OCI-LY3 (cell line): ENCODE data around the gene GIPC2.

Source experiments
- H2AFZ ChIP-seq: fragments of 200-600, 300-600 bp; shearing (Covaris generic); 2 replicates; pipeline ENCODE4 v1.6.0; 2014; ENCODE audit warnings: antibody characterized with exemption, low read depth, low read length
- H3K27ac ChIP-seq: fragments of 200-600, 300-600 bp; sonication (generic); 2 replicates; pipeline ENCODE4 v1.5.1; 2014; ENCODE audit warnings: mild to moderate bottlenecking, low read length, moderate library complexity, mixed read lengths
- H3K27me3 ChIP-seq: fragments of 200-600, 300-600 bp; sonication (generic); 2 replicates; pipeline ENCODE4 v1.6.1; 2014; ENCODE audit warnings: low read depth, low read length, mixed read lengths
- H3K36me3 ChIP-seq: fragments of 200-600, 300-600 bp; sonication (generic); replicated peaks from 2 replicates; pipeline ENCODE3; 2014; ENCODE audit warnings: low read depth, low read length, mixed read lengths
- H3K4me1 ChIP-seq: fragments of 300-600, 200-600 bp; sonication (generic); 2 replicates; pipeline ENCODE4 v1.6.1; 2014; ENCODE audit warnings: low read length, mixed read lengths
- H3K4me2 ChIP-seq: fragments of 200-600, 300-600 bp; sonication (generic); 2 replicates; pipeline ENCODE4 v1.6.1; 2014; ENCODE audit warnings: low read length, mixed read lengths
- H3K4me3 ChIP-seq: fragments of 300-600, 200-600 bp; sonication (generic); 2 replicates; pipeline ENCODE4 v1.5.1; 2014; ENCODE audit warnings: antibody characterized with exemption, mild to moderate bottlenecking, low read length, moderate library complexity
- H3K79me2 ChIP-seq: fragments of 300-600, 200-600 bp; shearing (Covaris generic); 2 replicates; pipeline ENCODE4 v1.6.1; 2014; ENCODE audit warnings: mild to moderate bottlenecking, low read length, mixed read lengths
- H3K9ac ChIP-seq: fragments of 300-600, 200-600 bp; shearing (Covaris generic); 2 replicates; pipeline ENCODE4 v1.6.0; 2014; ENCODE audit warnings: mild to moderate bottlenecking, low read length, moderate library complexity
- H3K9me3 ChIP-seq: fragments of 200-600, 300-600 bp; shearing (Covaris generic); 2 replicates; pipeline ENCODE4 v1.6.1; 2014; ENCODE audit warnings: low read length, mixed read lengths; ENCODE audit not compliant: insufficient read depth
- H4K20me1 ChIP-seq: fragments of 200-600, 300-600 bp; sonication (generic); 2 replicates; pipeline ENCODE4 v1.6.1; 2016; ENCODE audit warnings: low read length, mixed read lengths; ENCODE audit not compliant: insufficient read depth
- EZH2phosphoT487 ChIP-seq: fragments of 200-600 bp; shearing (Covaris generic); IDR thresholded peaks from 2 replicates; pipeline ENCODE4 v1.6.1; 2018; ENCODE audit warnings: antibody characterized with exemption, mixed run types, low read depth
- TF ChIP-seq, protein P1 (sequence below): fragments of 200-600, 300-600 bp; sonication (generic); IDR thresholded peaks from 2 replicates; pipeline ENCODE4 v1.5.1; 2014; ENCODE audit warnings: antibody characterized with exemption, low read length, low read depth

Gene GIPC2

DNA sequence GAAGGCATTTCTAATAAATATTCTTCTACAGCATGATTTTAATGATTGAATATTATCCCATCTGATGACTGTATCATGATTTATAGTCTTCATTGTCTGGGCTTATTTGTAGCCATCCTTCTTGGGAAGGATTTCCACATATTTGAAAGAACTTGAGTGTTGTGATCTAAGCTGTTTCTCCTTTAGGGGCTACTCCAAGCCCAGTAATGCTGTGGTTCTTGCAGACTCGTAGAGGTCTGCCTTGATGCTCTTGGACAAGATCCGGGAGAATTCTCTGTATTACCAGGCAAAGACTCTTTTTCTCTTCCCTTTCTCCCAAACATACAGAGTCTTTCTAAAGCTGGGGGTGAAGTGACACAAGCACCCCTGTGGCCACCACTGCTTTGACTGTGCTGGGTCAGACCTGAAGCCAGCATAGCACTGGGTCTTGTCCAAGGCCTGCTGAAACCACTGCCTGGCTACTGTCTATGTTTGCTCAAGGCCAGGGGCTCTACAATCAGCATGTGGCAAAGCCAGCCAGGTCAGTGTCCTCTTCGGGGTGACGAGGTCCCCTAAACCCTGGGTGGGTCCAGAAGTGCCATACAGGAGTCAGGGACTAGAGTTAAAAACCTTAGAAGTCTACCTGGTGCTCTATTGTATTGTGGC, 107.4 kb downstream of the GIPC2 start:
- Histone ChIP-seq H2AFZ (no peak overlapping the region), H3K36me3 (no peaks in the 10 kb centered on the region), H3K27ac (no peak overlapping the region), H3K27me3 (no peaks in the 10 kb centered on the region), H3K4me3 (no peak overlapping the region), H3K9ac (no peak overlapping the region), H3K4me1 (no peaks in the 10 kb centered on the region), H3K79me2 (no peaks in the 10 kb centered on the region), H3K4me2 (no peak overlapping the region), H3K9me3 (no peaks in the 10 kb centered on the region), H4K20me1 (no peaks in the 10 kb centered on the region)
- no peak for TF ChIP-seq EZH2phosphoT487
- TF ChIP-seq, protein P1, sequence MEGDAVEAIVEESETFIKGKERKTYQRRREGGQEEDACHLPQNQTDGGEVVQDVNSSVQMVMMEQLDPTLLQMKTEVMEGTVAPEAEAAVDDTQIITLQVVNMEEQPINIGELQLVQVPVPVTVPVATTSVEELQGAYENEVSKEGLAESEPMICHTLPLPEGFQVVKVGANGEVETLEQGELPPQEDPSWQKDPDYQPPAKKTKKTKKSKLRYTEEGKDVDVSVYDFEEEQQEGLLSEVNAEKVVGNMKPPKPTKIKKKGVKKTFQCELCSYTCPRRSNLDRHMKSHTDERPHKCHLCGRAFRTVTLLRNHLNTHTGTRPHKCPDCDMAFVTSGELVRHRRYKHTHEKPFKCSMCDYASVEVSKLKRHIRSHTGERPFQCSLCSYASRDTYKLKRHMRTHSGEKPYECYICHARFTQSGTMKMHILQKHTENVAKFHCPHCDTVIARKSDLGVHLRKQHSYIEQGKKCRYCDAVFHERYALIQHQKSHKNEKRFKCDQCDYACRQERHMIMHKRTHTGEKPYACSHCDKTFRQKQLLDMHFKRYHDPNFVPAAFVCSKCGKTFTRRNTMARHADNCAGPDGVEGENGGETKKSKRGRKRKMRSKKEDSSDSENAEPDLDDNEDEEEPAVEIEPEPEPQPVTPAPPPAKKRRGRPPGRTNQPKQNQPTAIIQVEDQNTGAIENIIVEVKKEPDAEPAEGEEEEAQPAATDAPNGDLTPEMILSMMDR, result no peak

DNA sequence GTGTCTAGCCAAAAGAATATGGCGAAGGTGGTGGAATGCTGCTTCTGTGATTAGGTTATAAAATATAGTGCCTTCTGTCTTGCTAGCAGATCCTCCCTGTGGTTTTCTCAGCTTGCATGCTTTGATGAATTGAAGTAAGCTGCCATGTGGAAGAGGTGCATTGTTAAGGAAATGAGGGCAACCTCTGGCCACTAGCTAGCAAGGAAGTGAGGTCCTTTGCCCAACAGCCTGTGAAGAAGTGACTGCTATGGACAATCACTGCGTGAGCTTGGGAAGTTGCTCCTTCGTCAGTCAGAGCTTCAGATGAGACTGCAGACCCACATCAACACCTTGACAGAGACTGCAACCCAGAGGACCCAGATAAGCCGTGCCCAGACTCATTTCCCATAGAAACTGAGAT, 109.4 kb downstream of the GIPC2 start:
- no peak overlapping the region for H3K4me2 ChIP-seq
- H3K36me3 ChIP-seq, result no peaks in the 10 kb centered on the region
- no peak overlapping the region for H3K9ac ChIP-seq
- H3K4me1 ChIP-seq, result no peaks in the 10 kb centered on the region
- H3K27me3 ChIP-seq, result no peaks in the 10 kb centered on the region
- no peak for TF ChIP-seq EZH2phosphoT487
- TF ChIP-seq, protein P1, result no peak
- H2AFZ ChIP-seq, result no peak overlapping the region
- no peak overlapping the region for H3K4me3 ChIP-seq
- no peaks in the 10 kb centered on the region for H4K20me1 ChIP-seq
- no peaks in the 10 kb centered on the region for H3K9me3 ChIP-seq
- no peak overlapping the region for H3K27ac ChIP-seq
- H3K79me2 ChIP-seq, result no peaks in the 10 kb centered on the region

DNA sequence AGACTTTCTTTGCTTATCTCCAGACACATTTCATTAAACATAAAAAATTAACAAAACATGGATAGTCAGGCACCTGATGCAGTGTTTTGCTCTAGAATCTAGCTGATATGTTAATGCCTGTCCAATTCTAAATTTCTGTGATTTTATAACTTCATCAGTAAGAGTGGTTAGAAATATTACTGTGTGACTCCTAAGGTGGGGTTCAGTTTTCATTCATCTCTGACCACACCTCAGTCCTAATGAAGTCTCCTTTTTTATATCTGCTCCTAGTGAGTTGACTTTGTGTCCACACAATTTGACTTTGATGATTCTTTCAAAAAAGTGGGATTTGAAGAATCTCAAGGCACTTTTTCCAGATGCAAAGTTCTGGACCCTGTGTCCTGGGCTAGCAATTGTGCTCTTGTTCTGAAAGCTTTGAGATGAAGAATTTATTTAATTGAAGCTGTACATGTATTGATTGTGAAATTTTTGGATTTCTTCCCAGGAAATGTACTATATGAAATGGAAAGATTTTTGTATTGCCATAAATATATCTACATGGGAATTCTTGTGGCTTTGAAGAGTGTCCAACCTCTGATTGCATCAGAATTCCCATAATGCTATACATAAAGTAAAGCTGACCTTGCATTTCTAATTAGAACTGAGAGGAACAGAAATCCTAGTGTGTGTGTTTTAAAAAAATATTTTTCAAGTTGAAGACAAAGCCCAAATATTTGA, 111.2 kb downstream of the GIPC2 start:
- Histone ChIP-seq H3K27me3 (no peaks in the 10 kb centered on the region), H4K20me1 (no peaks in the 10 kb centered on the region), H2AFZ (no peak overlapping the region), H3K36me3 (no peaks in the 10 kb centered on the region), H3K27ac (no peak overlapping the region), H3K9ac (no peak overlapping the region), H3K4me1 (no peaks in the 10 kb centered on the region), H3K9me3 (no peaks in the 10 kb centered on the region), H3K4me2 (no peak overlapping the region), H3K4me3 (no peak overlapping the region), H3K79me2 (no peaks in the 10 kb centered on the region)
- TF ChIP-seq, protein P1, result no peak
- no peak for TF ChIP-seq EZH2phosphoT487

DNA sequence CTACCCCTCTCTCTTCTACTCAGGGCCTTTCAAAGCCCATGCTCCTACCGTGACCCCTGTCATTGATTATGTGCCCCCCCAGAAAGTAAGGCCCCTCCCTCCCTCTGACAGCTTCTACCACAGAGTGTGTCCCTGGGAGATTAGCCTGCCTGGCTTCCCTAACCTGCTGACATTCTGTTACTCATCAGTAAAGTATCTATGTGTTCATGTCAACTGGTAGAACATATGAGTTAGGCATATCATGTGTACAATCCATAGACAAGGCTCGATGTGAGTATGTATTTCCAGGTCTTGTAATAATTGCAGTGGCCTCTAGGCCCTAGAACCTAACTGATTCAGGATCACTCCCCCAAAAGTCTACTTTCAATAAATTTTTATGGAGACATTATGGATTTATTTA, 120.0 kb downstream of the GIPC2 start:
- no peaks in the 10 kb centered on the region for H4K20me1 ChIP-seq
- no peak overlapping the region for H2AFZ ChIP-seq
- no peaks in the 10 kb centered on the region for H3K79me2 ChIP-seq
- no peaks in the 10 kb centered on the region for H3K36me3 ChIP-seq
- H3K27ac ChIP-seq, result no peak overlapping the region
- no peaks in the 10 kb centered on the region for H3K27me3 ChIP-seq
- H3K9me3 ChIP-seq, result no peaks in the 10 kb centered on the region
- no peak overlapping the region for H3K4me3 ChIP-seq
- H3K9ac ChIP-seq, result no peak overlapping the region
- no peak overlapping the region for H3K4me2 ChIP-seq
- H3K4me1 ChIP-seq, result no peaks in the 10 kb centered on the region
- TF ChIP-seq EZH2phosphoT487, result no peak
- TF ChIP-seq, protein P1, result no peak
